22Rv1 (cell line): Measurements from ENCODE around the gene EIF5B.

ENCODE experiments used
- H3K27ac ChIP-seq: fragments of 450-650 bp; 2 replicates; pipeline ENCODE4 v1.5.1; 2017
- CTCF ChIP-seq: fragments of 450-650 bp; IDR thresholded peaks from 2 replicates; pipeline ENCODE4 v1.5.1; 2017; ENCODE audit warnings: mild to moderate bottlenecking
- ZFX ChIP-seq: fragments of 450-650 bp; IDR thresholded peaks from 2 replicates; pipeline ENCODE4 v1.6.1; 2017; ENCODE audit warnings: antibody characterized with exemption, borderline replicate concordance

EIF5B gene

DNA sequence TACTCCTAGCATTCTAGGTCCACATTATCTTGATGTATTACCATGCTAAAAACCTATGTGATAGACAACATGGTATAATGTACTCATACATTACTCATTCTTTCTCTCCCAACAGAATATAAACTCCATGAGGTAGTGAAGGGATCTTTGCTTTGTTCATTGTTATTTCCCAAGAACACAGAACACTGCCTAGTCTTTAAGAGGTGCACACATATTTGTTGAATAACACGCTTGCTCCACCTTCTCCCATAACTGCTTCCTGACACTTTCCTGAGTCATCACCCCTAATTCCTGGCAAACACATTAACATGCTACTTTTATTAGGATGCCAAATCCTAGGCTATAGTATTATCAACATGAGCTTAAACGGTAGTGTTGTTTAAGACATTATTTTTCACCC is 111.4 kb downstream of the EIF5B start:
- TF ChIP-seq ZFX, result no peak
- TF ChIP-seq CTCF, result no peak

DNA sequence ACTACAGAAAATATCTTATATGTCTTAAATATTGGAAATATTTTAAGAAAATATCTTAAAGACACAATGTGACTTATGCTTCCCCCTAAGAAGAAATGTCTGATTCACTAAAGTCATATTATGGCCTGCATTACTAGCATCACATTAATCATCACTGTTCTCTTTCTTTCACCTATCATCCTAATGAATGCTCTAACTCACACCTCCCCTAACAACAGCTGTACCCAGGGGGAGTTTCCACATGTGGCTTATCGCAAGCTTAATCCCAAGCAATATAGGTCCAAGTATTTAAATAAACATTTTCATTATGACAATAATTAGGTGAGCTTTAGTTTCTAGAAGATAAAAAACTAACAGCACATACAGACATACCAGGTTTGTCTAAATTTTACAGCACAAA is 113.0 kb downstream of the EIF5B start:
- H3K27ac ChIP-seq, result no peak overlapping the region
- TF ChIP-seq CTCF, result no peak
- TF ChIP-seq ZFX, result no peak

More for the DNA sequence above, 111.4 kb downstream of the EIF5B start:
- H3K27ac ChIP-seq, result no peak overlapping the region
